ENCODE data around the gene ITGBL1. TPM values are rescaled to one million over a fixed set of nuclear protein-coding genes. Genes with fewer than 3 reads are reported as not detected.

The ITGBL1 gene
- total and polyA plus RNA-seq, 9 donors, result 0.45 to 9.3 (median 1.8) TPM

DNA sequence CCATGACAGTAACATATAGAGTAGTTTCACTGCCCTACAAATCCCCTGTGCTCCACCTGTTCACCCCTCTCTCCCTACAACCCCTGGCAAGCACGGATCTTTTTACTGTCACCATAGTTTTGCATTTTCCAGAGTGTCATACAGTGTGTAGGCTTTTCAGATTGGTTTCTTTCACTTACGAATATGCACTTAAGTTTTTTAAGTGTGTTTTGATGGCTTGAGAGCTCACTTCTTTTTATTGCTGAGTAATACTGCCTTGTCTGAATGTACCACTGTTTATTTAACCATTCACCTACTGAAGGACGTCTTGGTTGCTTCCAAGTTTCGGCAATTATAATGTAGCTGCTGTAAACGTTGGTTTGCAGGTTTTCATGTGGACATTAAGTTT lies 175.1 kb downstream of the ITGBL1 start:
- WGBS, 3 donors, result 12 to 21% (median 18%) methylated on average over 5 of the region's 5 CpGs
- intact Hi-C loops (cut with DNase I), result no loop called here
- Histone ChIP-seq H3K27me3 (no peaks in the 10 kb centered on the region), H3K27ac (no peak overlapping the region), H3K4me1 (ENCODE audit: insufficient read depth) (peaks cover 2% of the 10 kb centered on the region), H3K9me3 (no peaks in the 10 kb centered on the region), H3K4me3 (peak overlapping the region; percentile 16), H3K36me3 (no peaks in the 10 kb centered on the region)
- no peak for DNase-seq
- TF ChIP-seq CTCF (IDR thresholded peaks at IDR 0.05), result no peak
- TF ChIP-seq EP300 (IDR thresholded peaks at IDR 0.05), result no peak
- no peak for TF ChIP-seq POLR2A (IDR thresholded peaks at IDR 0.05)

DNA sequence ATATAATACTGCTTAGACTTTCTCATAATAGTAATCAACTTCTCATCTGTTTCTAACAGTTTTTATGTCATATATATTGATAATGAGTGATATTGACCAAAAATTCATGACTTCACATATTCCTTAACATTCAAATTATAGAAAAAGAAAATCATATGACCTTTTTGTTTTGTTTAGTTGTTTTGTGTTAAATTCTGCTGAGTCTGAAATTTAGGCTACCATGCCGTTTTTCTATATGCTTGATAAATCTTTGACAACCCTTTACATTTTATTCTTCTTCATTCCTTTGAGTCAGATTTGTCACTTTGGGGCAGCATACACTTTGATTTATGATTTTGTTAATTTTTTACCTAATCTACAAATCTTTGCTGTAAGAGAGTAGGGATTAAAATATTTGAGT lies 176.4 kb downstream of the ITGBL1 start:
- H3K36me3 ChIP-seq, result no peaks in the 10 kb centered on the region
- no peak for TF ChIP-seq POLR2A (IDR thresholded peaks at IDR 0.05)
- no peak for TF ChIP-seq EP300 (IDR thresholded peaks at IDR 0.05)
- no peak for TF ChIP-seq CTCF (IDR thresholded peaks at IDR 0.05)
- H3K4me1 ChIP-seq (ENCODE audit: insufficient read depth), result peaks cover 2% of the 10 kb centered on the region
- no peak for DNase-seq
- no peaks in the 10 kb centered on the region for H3K9me3 ChIP-seq
- WGBS, 3 donors, result 84 to 98% (median 86%) methylated on average over 1 of the region's 1 CpG
- intact Hi-C loops (cut with DNase I), result no loop called here
- no peak overlapping the region for H3K4me3 ChIP-seq
- no peaks in the 10 kb centered on the region for H3K27me3 ChIP-seq
- no peak overlapping the region for H3K27ac ChIP-seq

GRCh38 chr13:101631395-101631794 lies 178.9 kb downstream of the ITGBL1 start:
- DNase-seq, result no peak
- no peak for TF ChIP-seq EP300 (IDR thresholded peaks at IDR 0.05)
- no peak for TF ChIP-seq POLR2A (IDR thresholded peaks at IDR 0.05)
- TF ChIP-seq CTCF (IDR thresholded peaks at IDR 0.05), result no peak
- intact Hi-C loops (cut with DNase I), result no loop called here
- Histone ChIP-seq H3K27ac (no peak overlapping the region), H3K36me3 (no peaks in the 10 kb centered on the region), H3K9me3 (no peaks in the 10 kb centered on the region), H3K4me3 (no peak overlapping the region), H3K4me1 (ENCODE audit: insufficient read depth) (no peaks in the 10 kb centered on the region), H3K27me3 (no peaks in the 10 kb centered on the region)

GRCh38 chr13:101634142-101634541 lies 181.7 kb downstream of the ITGBL1 start:
- no peaks in the 10 kb centered on the region for H3K36me3 ChIP-seq
- H3K4me3 ChIP-seq, result no peak overlapping the region
- DNase-seq, result no peak
- no peaks in the 10 kb centered on the region for H3K27me3 ChIP-seq
- WGBS, 3 donors, result 71 to 83% (median 82%) methylated on average over 2 of the region's 2 CpGs
- H3K9me3 ChIP-seq, result no peaks in the 10 kb centered on the region
- no peak overlapping the region for H3K27ac ChIP-seq
- TF ChIP-seq EP300 (IDR thresholded peaks at IDR 0.05), result no peak
- no peak for TF ChIP-seq POLR2A (IDR thresholded peaks at IDR 0.05)
- TF ChIP-seq CTCF (IDR thresholded peaks at IDR 0.05), result no peak
- intact Hi-C loops (cut with DNase I), result no loop called here
- no peaks in the 10 kb centered on the region for H3K4me1 ChIP-seq (ENCODE audit: insufficient read depth)

- DNase-seq, result no peak
- Histone ChIP-seq H3K36me3 (no peaks in the 10 kb centered on the region), H3K27me3 (no peaks in the 10 kb centered on the region), H3K4me3 (no peak overlapping the region), H3K9me3 (no peaks in the 10 kb centered on the region), H3K27ac (no peak overlapping the region), H3K4me1 (ENCODE audit: insufficient read depth) (no peaks in the 10 kb centered on the region)
- 75 to 91% (median 91%) methylated on average over 1 of the region's 1 CpG for WGBS, 3 donors
- intact Hi-C loops (cut with DNase I), result no loop called here
- TF ChIP-seq CTCF (IDR thresholded peaks at IDR 0.05) (no peak), EP300 (IDR thresholded peaks at IDR 0.05) (no peak), POLR2A (IDR thresholded peaks at IDR 0.05) (no peak)
Observed at GRCh38 chr13:101639711-101640110, 187.2 kb downstream of the ITGBL1 start.

Data from ovary (tissue), 9 donors.